ENCODE results near the gene MSH5. TPM values are rescaled to one million over a fixed set of nuclear protein-coding genes. Genes with fewer than 3 reads are reported as not detected.
A peak's percentile ranks its signal among the peaks of the same experiment; 100 is the strongest.

The MSH5 gene
- total and polyA plus RNA-seq, 2 of the 13 experiments (the other 11 are each of a cell fraction or from before 2014, with no cell fraction given): 10.2 to 38.7 TPM

- TF ChIP-seq, protein P1, sequence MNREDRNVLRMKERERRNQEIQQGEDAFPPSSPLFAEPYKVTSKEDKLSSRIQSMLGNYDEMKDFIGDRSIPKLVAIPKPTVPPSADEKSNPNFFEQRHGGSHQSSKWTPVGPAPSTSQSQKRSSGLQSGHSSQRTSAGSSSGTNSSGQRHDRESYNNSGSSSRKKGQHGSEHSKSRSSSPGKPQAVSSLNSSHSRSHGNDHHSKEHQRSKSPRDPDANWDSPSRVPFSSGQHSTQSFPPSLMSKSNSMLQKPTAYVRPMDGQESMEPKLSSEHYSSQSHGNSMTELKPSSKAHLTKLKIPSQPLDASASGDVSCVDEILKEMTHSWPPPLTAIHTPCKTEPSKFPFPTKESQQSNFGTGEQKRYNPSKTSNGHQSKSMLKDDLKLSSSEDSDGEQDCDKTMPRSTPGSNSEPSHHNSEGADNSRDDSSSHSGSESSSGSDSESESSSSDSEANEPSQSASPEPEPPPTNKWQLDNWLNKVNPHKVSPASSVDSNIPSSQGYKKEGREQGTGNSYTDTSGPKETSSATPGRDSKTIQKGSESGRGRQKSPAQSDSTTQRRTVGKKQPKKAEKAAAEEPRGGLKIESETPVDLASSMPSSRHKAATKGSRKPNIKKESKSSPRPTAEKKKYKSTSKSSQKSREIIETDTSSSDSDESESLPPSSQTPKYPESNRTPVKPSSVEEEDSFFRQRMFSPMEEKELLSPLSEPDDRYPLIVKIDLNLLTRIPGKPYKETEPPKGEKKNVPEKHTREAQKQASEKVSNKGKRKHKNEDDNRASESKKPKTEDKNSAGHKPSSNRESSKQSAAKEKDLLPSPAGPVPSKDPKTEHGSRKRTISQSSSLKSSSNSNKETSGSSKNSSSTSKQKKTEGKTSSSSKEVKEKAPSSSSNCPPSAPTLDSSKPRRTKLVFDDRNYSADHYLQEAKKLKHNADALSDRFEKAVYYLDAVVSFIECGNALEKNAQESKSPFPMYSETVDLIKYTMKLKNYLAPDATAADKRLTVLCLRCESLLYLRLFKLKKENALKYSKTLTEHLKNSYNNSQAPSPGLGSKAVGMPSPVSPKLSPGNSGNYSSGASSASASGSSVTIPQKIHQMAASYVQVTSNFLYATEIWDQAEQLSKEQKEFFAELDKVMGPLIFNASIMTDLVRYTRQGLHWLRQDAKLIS (CRISPR knock-in tag; IDR thresholded peaks at IDR 0.05): no peak
- TF ChIP-seq EZH2 (conservative IDR thresholded peaks at IDR 0.05; ENCODE audit: low read depth, low read length) (no peak), SNAPC5 (CRISPR knock-in tag; IDR thresholded peaks at IDR 0.05; ENCODE audit: borderline replicate concordance) (no peak), ZNF577 (CRISPR knock-in tag; IDR thresholded peaks at IDR 0.05; ENCODE audit: borderline replicate concordance, low read depth) (no peak), KLF13 (CRISPR knock-in tag; IDR thresholded peaks at IDR 0.05) (peak; percentile 28; the same call in 1 of the 2 replicates), PCBP1 (IDR thresholded peaks at IDR 0.05; ENCODE audit: borderline replicate concordance, low read depth, low read length) (no peak), HMG20A (CRISPR knock-in tag; IDR thresholded peaks at IDR 0.05; ENCODE audit: borderline replicate concordance) (no peak), JARID2 (CRISPR knock-in tag; IDR thresholded peaks at IDR 0.05; ENCODE audit: insufficient replicate concordance) (no peak), ELF3 (CRISPR knock-in tag; IDR thresholded peaks at IDR 0.05) (0 out of 2 replicates have a peak, but pooled peaks have one; percentile 15), ZSCAN22 (CRISPR knock-in tag; IDR thresholded peaks at IDR 0.05) (no peak; the same call in 1 of the 2 replicates), ZNF12 (CRISPR knock-in tag; IDR thresholded peaks at IDR 0.05) (peak; percentile 25; the same call in 1 of the 2 replicates), KDM6A (CRISPR knock-in tag; IDR thresholded peaks at IDR 0.05; ENCODE audit: low read depth) (no peak), MIXL1 (CRISPR knock-in tag; IDR thresholded peaks at IDR 0.05) (peak; percentile 67; the same call in 1 of the 2 replicates)
- TF ChIP-seq, protein P2, sequence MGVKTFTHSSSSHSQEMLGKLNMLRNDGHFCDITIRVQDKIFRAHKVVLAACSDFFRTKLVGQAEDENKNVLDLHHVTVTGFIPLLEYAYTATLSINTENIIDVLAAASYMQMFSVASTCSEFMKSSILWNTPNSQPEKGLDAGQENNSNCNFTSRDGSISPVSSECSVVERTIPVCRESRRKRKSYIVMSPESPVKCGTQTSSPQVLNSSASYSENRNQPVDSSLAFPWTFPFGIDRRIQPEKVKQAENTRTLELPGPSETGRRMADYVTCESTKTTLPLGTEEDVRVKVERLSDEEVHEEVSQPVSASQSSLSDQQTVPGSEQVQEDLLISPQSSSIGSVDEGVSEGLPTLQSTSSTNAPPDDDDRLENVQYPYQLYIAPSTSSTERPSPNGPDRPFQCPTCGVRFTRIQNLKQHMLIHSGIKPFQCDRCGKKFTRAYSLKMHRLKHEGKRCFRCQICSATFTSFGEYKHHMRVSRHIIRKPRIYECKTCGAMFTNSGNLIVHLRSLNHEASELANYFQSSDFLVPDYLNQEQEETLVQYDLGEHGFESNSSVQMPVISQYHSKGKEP (CRISPR knock-in tag; IDR thresholded peaks at IDR 0.05): no peak
- TF ChIP-seq, protein P3, sequence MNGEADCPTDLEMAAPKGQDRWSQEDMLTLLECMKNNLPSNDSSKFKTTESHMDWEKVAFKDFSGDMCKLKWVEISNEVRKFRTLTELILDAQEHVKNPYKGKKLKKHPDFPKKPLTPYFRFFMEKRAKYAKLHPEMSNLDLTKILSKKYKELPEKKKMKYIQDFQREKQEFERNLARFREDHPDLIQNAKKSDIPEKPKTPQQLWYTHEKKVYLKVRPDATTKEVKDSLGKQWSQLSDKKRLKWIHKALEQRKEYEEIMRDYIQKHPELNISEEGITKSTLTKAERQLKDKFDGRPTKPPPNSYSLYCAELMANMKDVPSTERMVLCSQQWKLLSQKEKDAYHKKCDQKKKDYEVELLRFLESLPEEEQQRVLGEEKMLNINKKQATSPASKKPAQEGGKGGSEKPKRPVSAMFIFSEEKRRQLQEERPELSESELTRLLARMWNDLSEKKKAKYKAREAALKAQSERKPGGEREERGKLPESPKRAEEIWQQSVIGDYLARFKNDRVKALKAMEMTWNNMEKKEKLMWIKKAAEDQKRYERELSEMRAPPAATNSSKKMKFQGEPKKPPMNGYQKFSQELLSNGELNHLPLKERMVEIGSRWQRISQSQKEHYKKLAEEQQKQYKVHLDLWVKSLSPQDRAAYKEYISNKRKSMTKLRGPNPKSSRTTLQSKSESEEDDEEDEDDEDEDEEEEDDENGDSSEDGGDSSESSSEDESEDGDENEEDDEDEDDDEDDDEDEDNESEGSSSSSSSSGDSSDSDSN (CRISPR knock-in tag; IDR thresholded peaks at IDR 0.05): peak; percentile 85
- TF ChIP-seq, protein P4, sequence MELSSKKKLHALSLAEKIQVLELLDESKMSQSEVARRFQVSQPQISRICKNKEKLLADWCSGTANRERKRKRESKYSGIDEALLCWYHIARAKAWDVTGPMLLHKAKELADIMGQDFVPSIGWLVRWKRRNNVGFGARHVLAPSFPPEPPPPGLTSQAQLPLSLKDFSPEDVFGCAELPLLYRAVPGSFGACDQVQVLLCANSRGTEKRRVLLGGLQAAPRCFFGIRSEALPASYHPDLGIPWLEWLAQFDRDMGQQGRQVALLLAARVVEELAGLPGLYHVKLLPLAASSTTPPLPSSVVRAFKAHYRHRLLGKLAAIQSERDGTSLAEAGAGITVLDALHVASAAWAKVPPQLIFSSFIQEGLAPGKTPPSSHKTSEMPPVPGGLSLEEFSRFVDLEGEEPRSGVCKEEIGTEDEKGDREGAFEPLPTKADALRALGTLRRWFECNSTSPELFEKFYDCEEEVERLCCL (CRISPR knock-in tag; IDR thresholded peaks at IDR 0.05; ENCODE audit: borderline replicate concordance): no peak
Measured at GRCh38 chr6:31795616-31796298, 56.0 kb downstream of the MSH5 start, which contains the start of gene VARS1 (continued).

All from HepG2 (cell line).